Measurements from ENCODE around the gene MYORG. TPM values are rescaled to one million over a fixed set of nuclear protein-coding genes. Genes with fewer than 3 reads are reported as not detected.

The MYORG gene
- total and polyA plus RNA-seq, 10 of the 15 experiments (the other 5 are each of a cell fraction or from before 2014, with no cell fraction given), result 0.05 to 0.36 (median 0.10) TPM; not detected in 1

GRCh38 chr9:34409154-34409553, 32.5 kb upstream of the MYORG start:
- Histone ChIP-seq H3K9me3 (replicated peaks; ENCODE audit: control insufficient read depth, insufficient read depth, low read length) (no peaks in the 10 kb centered on the region; the same call in 2 of the 3 replicates), H3K9ac (ENCODE audit: control insufficient read depth, insufficient read depth, low read length) (no peak overlapping the region), H3K4me3 (no peak overlapping the region), H3K27me3 (replicated peaks in 1 of 2; ENCODE audit: control insufficient read depth in 2 of 2, insufficient read depth in 2 of 2, low read length in 1 of 2) (peaks cover 0 to 3% of the 10 kb centered on the region in 2 experiments; a peak in 3 of 4 replicates), H4K20me1 (ENCODE audit: control insufficient read depth, insufficient read depth) (no peaks in the 10 kb centered on the region), H3K4me1 (ENCODE audit: control insufficient read depth, insufficient read depth, low read length) (no peaks in the 10 kb centered on the region), H3K79me2 (ENCODE audit: control insufficient read depth, insufficient read depth, low read length) (no peaks in the 10 kb centered on the region), H2AFZ (ENCODE audit: control insufficient read depth, low read depth, low read length) (no peak overlapping the region), H3K36me3 (ENCODE audit: control insufficient read depth in 2 of 2, insufficient read depth in 2 of 2, low read length in 1 of 2) (no peaks in the 10 kb centered on the region), H3K4me2 (ENCODE audit: control insufficient read depth, insufficient read depth) (no peak overlapping the region), H3K27ac (ENCODE audit: control insufficient read depth, insufficient read depth) (no peak overlapping the region)
- FAIRE-seq (no peak), DNase-seq (ENCODE audit: low read depth, low spot score) (no peak), ATAC-seq (no peak)
- SMC1A ChIA-PET (ENCODE audit: uncharacterized antibody, unreplicated experiment), result interaction anchor here (0.6 kb wide), 1 partner anchor 958 kb away, joined by 3 read pairs; no protein-coding TSS in a partner anchor
- BruUV-seq (replicated peaks), result no TSS peak
- WGBS (ENCODE audit: insufficient coverage, insufficient replicate concordance, low lambda C conversion rate, missing lambda C conversion rate), result 28% methylated on average over 2 of the region's 2 CpGs
- POLR2A ChIA-PET, result no interaction called here
- intact Hi-C loops (cut with micrococcal nuclease; ENCODE audit: unreplicated experiment), result no loop called here
- CTCF ChIA-PET, result interaction anchor here (0.6 to 1.0 kb wide), 3 partner anchors 115 to 187 kb away, joined by 3 read pairs; no protein-coding TSS in a partner anchor
- in situ Hi-C loops (cut with MboI), result no loop called here
- RAD21 ChIA-PET (ENCODE audit: unreplicated experiment), result no interaction called here
- TF ChIP-seq KDM1A (IDR thresholded peaks at IDR 0.05; ENCODE audit: borderline replicate concordance) (no peak), NR2C1 (IDR thresholded peaks at IDR 0.05) (no peak), CTCF (IDR thresholded peaks at IDR 0.05 in 2 of 3, conservative IDR thresholded peaks at IDR 0.05 in 1 of 3; ENCODE audit: control insufficient read depth in 2 of 3, extremely low read depth in 1 of 3, insufficient read depth in 1 of 3, low read depth in 3 of 3, low read length in 3 of 3) (no peak), HSF1 (IDR thresholded peaks at IDR 0.05; ENCODE audit: low read depth, low read length) (no peak), KAT2A (conservative IDR thresholded peaks at IDR 0.05; ENCODE audit: control insufficient read depth, low read depth, low read length) (no peak), TARDBP (IDR thresholded peaks at IDR 0.05; ENCODE audit: borderline replicate concordance) (no peak), PBX3 (IDR thresholded peaks at IDR 0.05; ENCODE audit: insufficient replicate concordance, low read depth, low read length) (no peak), ATF3 (IDR thresholded peaks at IDR 0.05; ENCODE audit: borderline replicate concordance, extremely low read depth, low read depth, low read length) (no peak), ZNF274 (IDR thresholded peaks at IDR 0.05; ENCODE audit: insufficient read depth, insufficient read length) (no peak), WRNIP1 (IDR thresholded peaks at IDR 0.05; ENCODE audit: borderline replicate concordance, low read depth, low read length) (no peak), PKNOX1 (IDR thresholded peaks at IDR 0.05) (no peak), E2F8 (IDR thresholded peaks at IDR 0.05; ENCODE audit: low read depth, partially characterized antibody) (no peak), KLF5 (IDR thresholded peaks at IDR 0.05; ENCODE audit: partially characterized antibody) (no peak), RCOR1 (conservative IDR thresholded peaks at IDR 0.05; ENCODE audit: low read depth, low read length) (no peak), YY1 (IDR thresholded peaks at IDR 0.05; ENCODE audit: low read depth, low read length) (no peak), TCF12 (IDR thresholded peaks at IDR 0.05; ENCODE audit: low read depth, low read length) (no peak)

Measured in GM12878 (cell line).